Spleen (tissue), 11 donors: Measurements from ENCODE around the gene EFNA2. TPM values are rescaled to one million over a fixed set of nuclear protein-coding genes. Genes with fewer than 3 reads are reported as not detected.

Experiments used
- DNase-seq: peaks from one replicate; pipeline ENCODE4 v3.0.0-alpha.2; 2020
- H3K27ac ChIP-seq, 8 donors: fragments of 200-600 bp; sonication (generic) in 7 of 8; 1 replicate in 4 of 8; 2 replicates in 4 of 8; pipeline versions ENCODE4 v1.5.0 to v1.8.0; 2016 to 2021; ENCODE audit warnings: inconsistent platforms in 4 of 8, mild to moderate bottlenecking in 4 of 8, moderate library complexity in 1 of 8
- H3K27me3 ChIP-seq, 7 donors: fragments of 200-600 bp; sonication (generic) in 6 of 7; replicated peaks in 1 of 7; 1 replicate in 4 of 7; 2 replicates in 3 of 7; pipeline versions ENCODE4 v1.5.0 to v1.8.0; 2016 to 2021; ENCODE audit warnings: inconsistent platforms in 3 of 7, mild to moderate bottlenecking in 1 of 7
- H3K36me3 ChIP-seq, 6 donors: fragments of 200-600 bp; sonication (generic) in 5 of 6; 1 replicate in 4 of 6; 2 replicates in 2 of 6; pipeline versions ENCODE4 v1.5.0 to v1.8.0; 2016 to 2021; ENCODE audit warnings: inconsistent platforms in 2 of 6
- H3K4me1 ChIP-seq, 6 donors: fragments of 200-600 bp; sonication (generic) in 5 of 6; 1 replicate in 3 of 6; 2 replicates in 3 of 6; pipeline versions ENCODE4 v1.5.0 to v1.8.0; 2016 to 2021; ENCODE audit warnings: inconsistent platforms in 3 of 6
- H3K4me3 ChIP-seq, 8 donors: fragments of 200-600 bp; sonication (generic) in 7 of 8; 1 replicate in 4 of 8; 2 replicates in 4 of 8; pipeline versions ENCODE4 v1.5.0 to v1.8.0; 2016 to 2021; ENCODE audit warnings: inconsistent platforms in 4 of 8, mild to moderate bottlenecking in 4 of 8, moderate library complexity in 2 of 8
- H3K9me3 ChIP-seq, 8 donors: fragments of 200-600 bp; sonication (generic) in 7 of 8; 1 replicate in 4 of 8; 2 replicates in 4 of 8; pipeline versions ENCODE4 v1.5.0 to v1.8.0; 2016 to 2021; ENCODE audit warnings: inconsistent platforms in 4 of 8
- CTCF ChIP-seq, 11 experiments: fragments of 200-600 bp in 7 of 11; fragments of 450-650 bp in 4 of 11; sonication (generic) in 4 of 11; IDR thresholded peaks in 8 of 11; conservative IDR thresholded peaks in 3 of 11; 1 replicate in 7 of 11; 2 replicates in 4 of 11; pipeline versions ENCODE4 v1.4.0 to v1.8.0; 2016 to 2021; ENCODE audit warnings: antibody characterized with exemption in 11 of 11, inconsistent platforms in 4 of 11, mild to moderate bottlenecking in 1 of 11
- POLR2A ChIP-seq, 3 donors: fragments of 450-650 bp; IDR thresholded peaks; one replicate each; pipeline ENCODE4 v1.5.1; 2017; ENCODE audit warnings: antibody characterized with exemption in 3 of 3, mild to moderate bottlenecking in 1 of 3
- POLR2AphosphoS5 ChIP-seq, 3 donors: sonication (generic); formaldehyde crosslinking; IDR thresholded peaks; one replicate each; pipeline ENCODE4 v1.5.1; 2017; ENCODE audit warnings: antibody characterized with exemption in 3 of 3
- WGBS, 5 donors: extraction: QIAGEN DNeasy Blood & Tissue Kit in 3 of 5; methylation state at CpG; one replicate each; pipeline versions ENCODE4 v1.1.5 to v1.1.7; 2013 to 2018; 5-methylcytosine and 5-hydroxymethylcytosine counted together
- intact Hi-C: fragments of 100-400 bp; cut with DNase I; formaldehyde crosslinking; loops from one replicate; pipeline ENCODE4 v1.15.0; 2023; ENCODE audit warnings: low total_unique reads
- polyA plus RNA-seq, 3 donors: library from polyadenylated mRNA; stranded (reverse); fragments of 200-250 nt; gene quantifications; one replicate each; pipeline ENCODE4 v1.2.1, GENCODE V29; 2013
- total RNA-seq, 7 donors: library from RNA; depleted of rRNA in 3 of 7; stranded (reverse); fragments of >200 nt in 3 of 7; fragmentation: NEBNext Ultra II Directional in 4 of 7; extraction: Animal tissue kit (Norgen Biotek cat#: 25700) in 4 of 7; gene quantifications; one replicate each; pipeline versions ENCODE4 v1.1.0 to v1.2.1, GENCODE V29; 2016 to 2021
- donor health status: healthy with polysubstance abuse.
- donor health status: DM: no; HTN: no; CAD: no; lungs with moderate emphysema.
- donor health status: DM: no; HTN: no; CAD: no.
- donor health status: Bipolar disorder and iron deficiency.
- donor health status: healthy.
- donor health status: DM: no; HTN: no; CAD: no.
- donor health status: DM: yes; HTN: yes; CAD: no.

The EFNA2 gene
- total and polyA plus RNA-seq, 10 donors = not detected

GRCh38 chr19:1247748-1248138, 37.9 kb upstream of the EFNA2 start:
- Histone ChIP-seq H3K27ac (peak overlapping the region; percentile 97 to 100 (median 99)), H3K36me3 (peaks cover 0 to 43% (median 13%) of the 10 kb centered on the region in 6 donors), H3K27me3 (no peaks in the 10 kb centered on the region), H3K9me3 (no peaks in the 10 kb centered on the region), H3K4me1 (peaks cover 34 to 74% (median 67%) of the 10 kb centered on the region in 6 donors), H3K4me3 (peak overlapping the region; percentile 67 to 99 (median 94))
- intact Hi-C loops = no loop called here
- 60 to 76% (median 62%) methylated on average over 5 to 8 of the region's 8 CpGs for WGBS, 5 donors
- no peak for DNase-seq
- TF ChIP-seq CTCF (IDR thresholded peaks at IDR 0.05 in 8 of 11, conservative IDR thresholded peaks at IDR 0.05 in 3 of 11) = no peak
- TF ChIP-seq POLR2AphosphoS5 (IDR thresholded peaks at IDR 0.05) = no peak
- no peak for TF ChIP-seq POLR2A (IDR thresholded peaks at IDR 0.05)

GRCh38 chr19:1248139-1248785, 37.4 kb upstream of the EFNA2 start, which contains the start of gene MIDN:
MIDN (plus strand) TSS chr19:1248583; CDS start chr19:1250297, 1,714 bp downstream.
- WGBS, 5 donors = 0 to 1% (median 0%) methylated on average over 13 to 60 of the region's 60 CpGs
- intact Hi-C loops = no loop called here
- peak; percentile 96 for DNase-seq

GRCh38 chr19:1248786-1249297, 36.8 kb upstream of the EFNA2 start:
- H3K4me1 ChIP-seq = peaks cover 35 to 74% (median 66%) of the 10 kb centered on the region in 6 donors
- WGBS, 5 donors = 0 to 2% (median 0%) methylated on average over 9 to 74 of the region's 74 CpGs
- H3K4me3 ChIP-seq = peak overlapping the region; percentile 67 to 99 (median 94)
- H3K36me3 ChIP-seq = peaks cover 0 to 39% (median 17%) of the 10 kb centered on the region in 6 donors
- intact Hi-C loops = no loop called here
- H3K27ac ChIP-seq = peak overlapping the region; percentile 97 to 100 (median 99)
- no peaks in the 10 kb centered on the region for H3K9me3 ChIP-seq
- TF ChIP-seq CTCF (IDR thresholded peaks at IDR 0.05 in 8 of 11, conservative IDR thresholded peaks at IDR 0.05 in 3 of 11) (peak; percentile 70 to 94 (median 86)), POLR2AphosphoS5 (IDR thresholded peaks at IDR 0.05) (peak in 1 of 3 donors; percentile 62), POLR2A (IDR thresholded peaks at IDR 0.05) (peak in 1 of 3 donors; percentile 65)
- no peaks in the 10 kb centered on the region for H3K27me3 ChIP-seq
- DNase-seq = peak; percentile 96

More at GRCh38 chr19:1248139-1248785, 37.4 kb upstream of the EFNA2 start, which contains the start of gene MIDN:
- Histone ChIP-seq H3K27me3 (no peaks in the 10 kb centered on the region), H3K36me3 (peaks cover 0 to 40% (median 13%) of the 10 kb centered on the region in 6 donors), H3K9me3 (no peaks in the 10 kb centered on the region), H3K27ac (peak within 1 kb of the TSS; percentile 97 to 100 (median 99)), H3K4me3 (peak within 1 kb of the TSS; percentile 67 to 99 (median 94)), H3K4me1 (peaks cover 35 to 74% (median 66%) of the 10 kb centered on the region in 6 donors)
- peak; percentile 35 to 89 (median 74) for TF ChIP-seq POLR2A (IDR thresholded peaks at IDR 0.05)
- TF ChIP-seq CTCF (IDR thresholded peaks at IDR 0.05 in 8 of 11, conservative IDR thresholded peaks at IDR 0.05 in 3 of 11) = peak in 7 of 11 experiments; percentile 12 to 65 (median 36)
- TF ChIP-seq POLR2AphosphoS5 (IDR thresholded peaks at IDR 0.05) = peak; percentile 91 to 96 (median 93)
